Fibroblast of villous mesenchyme (primary cell): ENCODE results near the gene MARVELD3. TPM values are rescaled to one million over a fixed set of nuclear protein-coding genes. Genes with fewer than 3 reads are reported as not detected.
"Not testable (repeated sequence)": the region's sequence is repeated elsewhere in the genome, so short reads cannot be mapped to it uniquely, and the experiment has no call there.

ENCODE experiments used
- DNase-seq: peaks from one replicate; pipeline ENCODE4 v3.0.0-alpha.2; 2010; ENCODE audit warnings: low read depth
- H3K4me3 ChIP-seq: 2 replicates; pipeline ENCODE4 v1.5.1; 2011; ENCODE audit warnings: low read depth, mild to moderate bottlenecking, low read length
- total RNA-seq: library from RNA; depleted of rRNA; stranded (reverse); fragments of >200 nt; gene quantifications from 2 replicates; pipeline ENCODE4 v1.2.3, GENCODE V29; 2012
- TF ChIP-seq, protein P1 (sequence below): IDR thresholded peaks from 2 replicates; pipeline ENCODE4 v1.5.1; 2012; ENCODE audit warnings: low read depth, mild to moderate bottlenecking, low read length; ENCODE audit not compliant: insufficient read depth

Gene MARVELD3, protein sequence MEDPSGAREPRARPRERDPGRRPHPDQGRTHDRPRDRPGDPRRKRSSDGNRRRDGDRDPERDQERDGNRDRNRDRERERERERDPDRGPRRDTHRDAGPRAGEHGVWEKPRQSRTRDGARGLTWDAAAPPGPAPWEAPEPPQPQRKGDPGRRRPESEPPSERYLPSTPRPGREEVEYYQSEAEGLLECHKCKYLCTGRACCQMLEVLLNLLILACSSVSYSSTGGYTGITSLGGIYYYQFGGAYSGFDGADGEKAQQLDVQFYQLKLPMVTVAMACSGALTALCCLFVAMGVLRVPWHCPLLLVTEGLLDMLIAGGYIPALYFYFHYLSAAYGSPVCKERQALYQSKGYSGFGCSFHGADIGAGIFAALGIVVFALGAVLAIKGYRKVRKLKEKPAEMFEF
- under 0.01 TPM in 1 of 2 replicates, not detected in the other for total RNA-seq

DNA sequence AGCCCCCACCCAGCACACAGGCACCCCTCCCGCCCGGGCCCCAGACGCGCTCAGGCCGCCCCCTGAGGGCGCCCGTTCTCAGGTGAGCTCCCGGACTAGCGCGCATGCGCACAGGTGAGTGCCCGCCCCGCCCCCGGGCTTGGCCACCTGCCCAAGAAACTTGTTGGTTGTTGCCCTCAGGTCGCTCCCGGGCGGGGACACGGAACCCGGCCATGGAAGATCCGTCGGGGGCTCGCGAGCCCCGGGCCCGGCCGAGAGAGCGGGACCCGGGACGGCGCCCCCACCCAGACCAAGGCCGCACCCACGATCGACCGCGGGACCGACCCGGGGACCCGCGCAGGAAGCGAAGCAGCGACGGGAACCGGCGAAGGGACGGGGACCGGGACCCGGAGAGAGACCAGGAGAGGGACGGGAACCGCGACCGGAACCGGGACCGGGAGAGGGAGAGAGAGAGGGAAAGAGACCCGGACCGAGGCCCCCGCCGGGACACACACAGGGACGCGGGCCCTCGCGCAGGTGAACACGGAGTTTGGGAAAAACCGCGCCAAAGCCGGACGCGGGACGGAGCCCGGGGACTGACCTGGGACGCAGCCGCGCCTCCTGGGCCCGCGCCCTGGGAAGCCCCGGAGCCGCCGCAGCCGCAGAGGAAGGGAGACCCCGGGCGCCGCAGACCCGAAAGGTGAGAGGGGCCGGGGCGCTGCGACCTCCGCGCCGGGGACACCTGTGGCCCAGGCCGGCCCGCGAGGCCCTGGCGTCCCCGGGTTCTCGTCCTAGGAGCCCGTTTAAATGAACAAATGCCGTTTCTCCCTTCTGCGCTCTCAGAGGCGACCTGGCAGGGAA lies at the start of gene MARVELD3:
MARVELD3 (plus strand) TSS at position 167 of the 840 bp plus-strand sequence; CDS start at position 213, 46 bp downstream.
- TF ChIP-seq, protein P1, sequence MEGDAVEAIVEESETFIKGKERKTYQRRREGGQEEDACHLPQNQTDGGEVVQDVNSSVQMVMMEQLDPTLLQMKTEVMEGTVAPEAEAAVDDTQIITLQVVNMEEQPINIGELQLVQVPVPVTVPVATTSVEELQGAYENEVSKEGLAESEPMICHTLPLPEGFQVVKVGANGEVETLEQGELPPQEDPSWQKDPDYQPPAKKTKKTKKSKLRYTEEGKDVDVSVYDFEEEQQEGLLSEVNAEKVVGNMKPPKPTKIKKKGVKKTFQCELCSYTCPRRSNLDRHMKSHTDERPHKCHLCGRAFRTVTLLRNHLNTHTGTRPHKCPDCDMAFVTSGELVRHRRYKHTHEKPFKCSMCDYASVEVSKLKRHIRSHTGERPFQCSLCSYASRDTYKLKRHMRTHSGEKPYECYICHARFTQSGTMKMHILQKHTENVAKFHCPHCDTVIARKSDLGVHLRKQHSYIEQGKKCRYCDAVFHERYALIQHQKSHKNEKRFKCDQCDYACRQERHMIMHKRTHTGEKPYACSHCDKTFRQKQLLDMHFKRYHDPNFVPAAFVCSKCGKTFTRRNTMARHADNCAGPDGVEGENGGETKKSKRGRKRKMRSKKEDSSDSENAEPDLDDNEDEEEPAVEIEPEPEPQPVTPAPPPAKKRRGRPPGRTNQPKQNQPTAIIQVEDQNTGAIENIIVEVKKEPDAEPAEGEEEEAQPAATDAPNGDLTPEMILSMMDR: no peak
- no peak for DNase-seq
- H3K4me3 ChIP-seq: peak within 1 kb of the TSS; percentile 40

DNA sequence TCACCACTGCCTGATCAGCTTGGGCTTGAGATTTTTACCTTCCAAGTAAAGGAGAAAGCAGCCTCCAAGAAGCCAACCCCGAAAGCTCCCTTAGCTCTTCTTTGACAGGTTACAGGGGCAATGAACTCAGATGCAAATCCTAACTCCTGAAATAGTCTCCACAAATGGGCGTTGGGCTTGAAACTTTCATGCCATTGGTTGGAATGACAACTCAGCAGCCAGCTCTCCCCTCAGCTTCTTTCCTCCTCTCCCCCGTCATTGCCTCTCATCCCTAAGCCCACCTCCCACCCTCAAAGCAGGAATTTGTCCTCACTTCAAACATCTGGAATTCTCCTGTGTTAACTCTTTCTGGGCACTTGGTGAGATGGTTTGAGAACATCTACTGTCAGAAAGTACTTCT lies 49.0 kb upstream of the MARVELD3 start, which contains the start of gene TAT:
TAT (minus strand) TSS at position 122 of the 400 bp plus-strand sequence. CDS start 677 bp downstream, outside the sequence.
- TF ChIP-seq, protein P1: no peak
- DNase-seq: no peak
- H3K4me3 ChIP-seq: no peak within 1 kb of the TSS

DNA sequence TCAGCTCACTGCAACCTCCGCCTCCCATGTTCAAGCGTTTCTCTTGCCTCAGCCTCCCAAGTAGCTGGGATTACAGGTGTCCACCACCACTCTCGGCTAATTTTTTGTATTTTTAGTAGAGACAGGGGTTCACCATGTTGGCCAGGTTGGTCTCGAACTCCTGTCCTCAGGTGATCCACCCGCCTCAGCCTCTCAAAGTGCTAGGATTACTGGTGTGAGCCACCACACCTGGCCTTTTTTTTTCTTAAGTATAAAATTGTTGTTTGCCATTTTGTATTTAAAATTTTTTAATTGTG lies 43.5 kb upstream of the MARVELD3 start:
- not testable (repeated sequence) for DNase-seq

DNA sequence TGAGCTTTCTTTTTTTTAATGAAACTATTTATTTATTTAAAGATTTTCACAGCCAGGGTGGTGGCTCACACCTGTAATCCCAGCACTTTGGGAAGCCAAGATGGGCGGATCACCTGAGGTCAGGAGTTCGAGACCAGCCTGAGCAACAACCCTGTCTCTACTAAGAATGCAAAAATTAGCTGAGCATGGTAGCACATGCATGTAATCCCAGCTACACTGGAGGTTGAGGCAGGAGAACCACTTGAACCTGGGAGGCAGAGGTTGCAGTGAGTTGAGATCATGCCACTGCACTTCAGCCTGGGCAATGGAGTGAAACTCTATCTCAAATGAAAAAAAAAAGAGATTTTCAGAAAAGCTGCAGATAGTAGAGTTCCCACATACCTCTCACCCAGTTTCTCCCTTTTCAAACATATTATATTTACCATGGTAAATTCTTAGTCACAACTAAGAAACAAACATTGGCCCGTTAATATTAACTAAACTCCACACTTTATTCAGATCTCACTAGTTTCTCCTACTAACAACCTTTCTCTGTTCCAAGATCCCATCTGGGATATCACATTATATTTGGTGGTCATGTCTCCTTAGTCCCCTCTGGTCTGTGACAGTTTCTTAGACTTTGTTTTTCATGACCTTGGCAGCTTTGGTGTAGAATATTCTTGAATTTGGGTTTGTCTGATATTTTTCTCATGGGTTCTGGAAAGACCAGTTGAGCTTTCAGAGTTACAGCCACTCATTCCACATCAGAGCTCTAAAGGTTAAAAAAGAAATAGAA lies 41.3 kb upstream of the MARVELD3 start:
- DNase-seq: no peak
- H3K4me3 ChIP-seq: no peak overlapping the region
- TF ChIP-seq, protein P1: no peak

More for the DNA sequence above, 43.5 kb upstream of the MARVELD3 start:
- H3K4me3 ChIP-seq: not testable (repeated sequence)

GRCh38 chr16:71585318-71585703 lies 40.7 kb upstream of the MARVELD3 start:
- H3K4me3 ChIP-seq: no peak overlapping the region
- TF ChIP-seq, protein P1: no peak
- no peak for DNase-seq

DNA sequence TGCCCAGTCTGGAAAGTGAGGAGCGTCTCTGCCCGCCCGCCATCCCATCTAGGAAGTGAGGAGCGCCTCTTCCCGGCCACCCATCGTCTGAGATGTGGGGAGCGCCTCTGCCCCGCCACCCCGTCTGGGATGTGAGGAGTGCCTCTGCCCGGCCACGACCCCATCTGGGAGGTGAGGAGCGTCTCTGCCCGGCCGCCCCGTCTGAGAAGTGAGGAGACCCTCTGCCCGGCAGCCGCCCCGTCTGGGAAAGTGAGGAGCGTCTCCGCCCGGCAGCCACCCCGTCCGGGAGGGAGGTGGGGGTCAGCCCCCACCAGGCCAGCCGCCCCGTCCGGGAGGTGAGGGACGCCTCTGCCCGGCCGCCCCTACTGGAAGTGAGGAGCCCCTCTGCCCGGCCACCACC lies 36.6 kb upstream of the MARVELD3 start:
- H3K4me3 ChIP-seq, DNase-seq: not testable (repeated sequence)

- not testable (repeated sequence) for H3K4me3 ChIP-seq, DNase-seq
These were observed 35.9 kb upstream of the MARVELD3 start for GRCh38 chr16:71590071-71590470.

- no peak for DNase-seq
- TF ChIP-seq, protein P1: no peak
- no peak overlapping the region for H3K4me3 ChIP-seq
These were observed 35.4 kb upstream of the MARVELD3 start for GRCh38 chr16:71590584-71590983.
